Uterus (tissue), 4 donors: Measurements from ENCODE around the gene TEX19. TPM values are rescaled to one million over a fixed set of nuclear protein-coding genes. Genes with fewer than 3 reads are reported as not detected.

Experiments
- DNase-seq, 2 donors: peaks; one replicate each; pipeline ENCODE4 v3.0.0-alpha.2; 2019 to 2020
- H3K27ac ChIP-seq, 2 donors: fragments of 200-600 bp; sonication (generic); 1 replicate in 1 of 2; 2 replicates in 1 of 2; pipeline ENCODE4 v1.5.1; 2016 to 2018
- H3K27me3 ChIP-seq, 2 donors: fragments of 200-600 bp; sonication (generic); one replicate each; pipeline ENCODE4 v1.5.1; 2018 to 2019; ENCODE audit warnings: control low read depth in 1 of 2
- H3K36me3 ChIP-seq, 2 donors: fragments of 200-600 bp; sonication (generic); one replicate each; pipeline ENCODE4 v1.5.1; 2019; ENCODE audit warnings: control low read depth in 1 of 2
- H3K4me1 ChIP-seq, 2 donors: fragments of 200-600 bp; sonication (generic); one replicate each; pipeline ENCODE4 v1.5.1; 2018 to 2019; ENCODE audit warnings: control low read depth in 1 of 2
- H3K4me3 ChIP-seq, 2 donors: fragments of 200-600 bp; sonication (generic); 1 replicate in 1 of 2; 2 replicates in 1 of 2; pipeline ENCODE4 v1.5.1; 2018 to 2019; ENCODE audit warnings: mild to moderate bottlenecking in 1 of 2
- H3K9me3 ChIP-seq, 2 donors: fragments of 200-600 bp; sonication (generic); one replicate each; pipeline ENCODE4 v1.5.1; 2019; ENCODE audit warnings: control low read depth in 1 of 2
- POLR2A ChIP-seq, 2 donors: fragments of 450-650 bp; IDR thresholded peaks; one replicate each; pipeline ENCODE4 v1.6.1; 2016; ENCODE audit warnings: antibody characterized with exemption in 2 of 2, mild to moderate bottlenecking in 1 of 2, moderate library complexity in 1 of 2
- intact Hi-C: fragments of 100-400 bp; cut with DNase I; formaldehyde crosslinking; loops from one replicate; pipeline ENCODE4 v1.15.1; 2023; ENCODE audit warnings: low total_unique reads
- total RNA-seq, 4 donors: library from RNA; depleted of rRNA in 3 of 4; stranded (reverse); fragments of >200 nt in 3 of 4; gene quantifications; one replicate each; pipeline versions ENCODE4 v1.1.0 to v1.2.4, GENCODE V29; 2014 to 2023
- TF ChIP-seq, protein P1 (sequence below), 4 experiments: fragments of 200-600 bp in 2 of 4; fragments of 450-650 bp in 2 of 4; sonication (generic) in 2 of 4; IDR thresholded peaks; one replicate each; pipeline ENCODE4 v1.5.1; 2016 to 2019; ENCODE audit warnings: antibody characterized with exemption in 4 of 4, mild to moderate bottlenecking in 2 of 4, moderate library complexity in 1 of 4
- donor health status: DM: yes; HTN: yes; CAD: no.

TEX19 gene
- total RNA-seq, 4 donors from 2014 or later = not detected

DNA sequence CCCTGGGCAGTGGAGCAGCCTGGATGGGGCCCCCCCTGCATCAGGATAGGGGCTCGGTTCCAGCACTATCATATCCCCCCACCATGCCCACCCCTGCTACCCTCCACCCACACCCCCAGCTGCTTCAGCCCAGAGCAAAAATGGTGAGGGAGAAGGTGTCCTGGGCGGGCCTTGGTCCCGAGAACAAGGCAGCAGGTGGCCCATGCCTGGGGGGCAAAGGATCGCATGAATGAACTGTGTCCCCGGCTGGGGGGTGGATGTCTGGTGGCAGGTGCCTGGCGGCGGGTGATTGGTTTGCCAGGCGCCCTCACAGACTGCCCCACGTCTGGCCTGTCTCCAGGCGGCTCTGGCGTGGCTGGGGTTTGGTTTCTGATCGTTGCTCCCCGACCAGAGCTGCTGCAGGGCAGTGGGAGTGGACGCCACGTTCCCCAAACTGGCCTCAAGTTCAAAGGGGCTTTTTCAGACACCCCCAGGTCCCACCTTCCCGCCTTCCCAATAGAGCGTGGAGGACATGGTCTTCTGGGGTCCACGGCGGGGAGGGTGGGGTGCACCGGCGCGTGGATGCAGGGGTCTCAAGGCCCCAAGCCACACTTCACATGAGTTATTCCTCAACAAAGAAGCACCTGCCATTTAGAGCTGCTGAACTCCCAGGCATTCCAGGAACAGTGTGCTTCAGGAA lies 25.1 kb downstream of the TEX19 start:
- DNase-seq = no peak
- no peaks in the 10 kb centered on the region for H3K27me3 ChIP-seq
- no peaks in the 10 kb centered on the region for H3K9me3 ChIP-seq
- H3K4me1 ChIP-seq = peaks cover 0 to 5% of the 10 kb centered on the region in 2 donors
- no peak overlapping the region for H3K27ac ChIP-seq
- TF ChIP-seq, protein P1, sequence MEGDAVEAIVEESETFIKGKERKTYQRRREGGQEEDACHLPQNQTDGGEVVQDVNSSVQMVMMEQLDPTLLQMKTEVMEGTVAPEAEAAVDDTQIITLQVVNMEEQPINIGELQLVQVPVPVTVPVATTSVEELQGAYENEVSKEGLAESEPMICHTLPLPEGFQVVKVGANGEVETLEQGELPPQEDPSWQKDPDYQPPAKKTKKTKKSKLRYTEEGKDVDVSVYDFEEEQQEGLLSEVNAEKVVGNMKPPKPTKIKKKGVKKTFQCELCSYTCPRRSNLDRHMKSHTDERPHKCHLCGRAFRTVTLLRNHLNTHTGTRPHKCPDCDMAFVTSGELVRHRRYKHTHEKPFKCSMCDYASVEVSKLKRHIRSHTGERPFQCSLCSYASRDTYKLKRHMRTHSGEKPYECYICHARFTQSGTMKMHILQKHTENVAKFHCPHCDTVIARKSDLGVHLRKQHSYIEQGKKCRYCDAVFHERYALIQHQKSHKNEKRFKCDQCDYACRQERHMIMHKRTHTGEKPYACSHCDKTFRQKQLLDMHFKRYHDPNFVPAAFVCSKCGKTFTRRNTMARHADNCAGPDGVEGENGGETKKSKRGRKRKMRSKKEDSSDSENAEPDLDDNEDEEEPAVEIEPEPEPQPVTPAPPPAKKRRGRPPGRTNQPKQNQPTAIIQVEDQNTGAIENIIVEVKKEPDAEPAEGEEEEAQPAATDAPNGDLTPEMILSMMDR (IDR thresholded peaks at IDR 0.05) = no peak
- no peak for TF ChIP-seq POLR2A (IDR thresholded peaks at IDR 0.05)
- intact Hi-C loops = no loop called here
- H3K36me3 ChIP-seq = no peaks in the 10 kb centered on the region
- no peak overlapping the region for H3K4me3 ChIP-seq

- intact Hi-C loops = no loop called here
- Histone ChIP-seq H3K9me3 (no peaks in the 10 kb centered on the region), H3K4me1 (peaks cover 0 to 5% of the 10 kb centered on the region in 2 donors), H3K36me3 (no peaks in the 10 kb centered on the region), H3K4me3 (no peak overlapping the region), H3K27me3 (no peaks in the 10 kb centered on the region), H3K27ac (no peak overlapping the region)
- no peak for DNase-seq
- TF ChIP-seq POLR2A (IDR thresholded peaks at IDR 0.05) = no peak
- TF ChIP-seq, protein P1 (IDR thresholded peaks at IDR 0.05) = no peak
These were observed 25.9 kb downstream of the TEX19 start for GRCh38 chr17:82384730-82385481.

- H3K4me1 ChIP-seq = peaks cover 0 to 5% of the 10 kb centered on the region in 2 donors
- H3K27ac ChIP-seq = peak overlapping the region in 1 of 2 donors; percentile 54
- no peak for DNase-seq
- H3K36me3 ChIP-seq = no peaks in the 10 kb centered on the region
- H3K27me3 ChIP-seq = no peaks in the 10 kb centered on the region
- no peaks in the 10 kb centered on the region for H3K9me3 ChIP-seq
- H3K4me3 ChIP-seq = no peak overlapping the region
- intact Hi-C loops = no loop called here
- TF ChIP-seq, protein P1 (IDR thresholded peaks at IDR 0.05) = no peak
- no peak for TF ChIP-seq POLR2A (IDR thresholded peaks at IDR 0.05)
These were observed 26.7 kb downstream of the TEX19 start for GRCh38 chr17:82385559-82386254.

DNA sequence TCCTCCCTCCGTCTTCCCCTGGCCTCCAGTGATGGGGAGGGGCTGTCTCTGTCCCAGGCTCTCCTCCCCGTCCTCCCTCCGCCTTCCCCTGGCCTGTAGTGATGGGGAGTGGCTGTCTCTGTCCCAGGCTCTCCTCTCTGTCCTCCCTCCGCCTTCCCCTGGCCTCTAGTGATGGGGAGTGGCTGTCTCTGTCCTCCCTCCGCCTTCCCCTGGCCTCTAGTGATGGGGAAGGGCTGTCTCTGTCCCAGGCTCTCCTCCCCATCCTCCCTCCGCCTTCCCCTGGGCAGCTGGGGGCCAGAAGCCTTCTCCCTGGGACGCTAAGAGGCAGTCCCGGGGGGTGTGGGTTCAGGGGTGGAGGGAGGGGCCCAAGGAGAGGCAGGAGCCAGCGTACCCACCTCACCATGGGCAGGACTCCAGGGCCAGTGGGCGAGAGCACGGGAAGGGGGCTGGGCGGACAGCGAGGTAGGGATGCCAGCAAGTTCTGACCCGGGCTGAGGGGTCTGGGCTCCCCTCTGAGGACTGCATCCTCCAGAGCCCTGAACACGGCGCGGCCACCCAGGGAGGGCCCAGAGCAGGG lies 27.3 kb downstream of the TEX19 start:
- intact Hi-C loops = no loop called here
- H3K27me3 ChIP-seq = no peaks in the 10 kb centered on the region
- no peaks in the 10 kb centered on the region for H3K36me3 ChIP-seq
- H3K4me1 ChIP-seq = peaks cover 0 to 5% of the 10 kb centered on the region in 2 donors
- no peaks in the 10 kb centered on the region for H3K9me3 ChIP-seq
- peak overlapping the region in 1 of 2 donors; percentile 13 for H3K27ac ChIP-seq
- no peak for TF ChIP-seq POLR2A (IDR thresholded peaks at IDR 0.05)
- TF ChIP-seq, protein P1 (IDR thresholded peaks at IDR 0.05) = no peak
- H3K4me3 ChIP-seq = no peak overlapping the region
- DNase-seq = peak in 1 of 2 donors; percentile 65
